Hepatocyte (in vitro differentiated cells): ENCODE measurements around the gene UBA6.

Experiments
- CTCF ChIP-seq: fragments of 200-600 bp; sonication (generic); IDR thresholded peaks from 2 replicates; pipeline ENCODE4 v1.5.1; 2016; ENCODE audit warnings: antibody characterized with exemption, mild to moderate bottlenecking; ENCODE audit not compliant: poor library complexity
- EZH2 ChIP-seq: fragments of 200-600 bp; sonication (generic); IDR thresholded peaks from 2 replicates; pipeline ENCODE4 v1.6.1; 2016; ENCODE audit warnings: antibody characterized with exemption, mild to moderate bottlenecking, borderline replicate concordance

DNA sequence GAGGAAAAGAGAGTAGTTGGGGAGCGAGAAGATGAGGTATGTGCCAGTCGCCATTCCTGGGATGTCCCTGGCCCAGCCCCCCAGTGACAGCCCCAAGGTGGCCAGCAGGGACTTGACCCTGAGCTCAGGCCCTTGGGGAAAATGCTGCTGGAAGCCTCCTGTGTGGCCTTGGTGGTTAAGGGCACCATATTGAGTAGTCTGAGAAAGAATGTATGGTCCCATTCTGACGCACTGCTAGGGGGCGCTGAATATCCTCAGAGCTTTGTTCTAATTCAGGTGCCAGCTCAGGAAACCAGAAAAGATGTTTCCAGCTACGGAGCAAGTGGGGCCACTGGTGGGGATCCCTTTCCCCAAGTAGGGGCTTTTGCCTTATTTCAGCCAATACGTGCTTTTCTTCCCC, 14.0 kb upstream of the UBA6 start:
- no peak for TF ChIP-seq EZH2
- no peak for TF ChIP-seq CTCF
